OCI-LY3 (cell line): ENCODE measurements around the gene SLC7A7.

Source experiments
- EZH2phosphoT487 ChIP-seq: fragments of 200-600 bp; shearing (Covaris generic); IDR thresholded peaks from 2 replicates; pipeline ENCODE4 v1.6.1; 2018; ENCODE audit warnings: antibody characterized with exemption, mixed run types, low read depth
- TF ChIP-seq, protein P1 (sequence below): fragments of 200-600, 300-600 bp; sonication (generic); IDR thresholded peaks from 2 replicates; pipeline ENCODE4 v1.5.1; 2014; ENCODE audit warnings: antibody characterized with exemption, low read length, low read depth

- TF ChIP-seq, protein P1, sequence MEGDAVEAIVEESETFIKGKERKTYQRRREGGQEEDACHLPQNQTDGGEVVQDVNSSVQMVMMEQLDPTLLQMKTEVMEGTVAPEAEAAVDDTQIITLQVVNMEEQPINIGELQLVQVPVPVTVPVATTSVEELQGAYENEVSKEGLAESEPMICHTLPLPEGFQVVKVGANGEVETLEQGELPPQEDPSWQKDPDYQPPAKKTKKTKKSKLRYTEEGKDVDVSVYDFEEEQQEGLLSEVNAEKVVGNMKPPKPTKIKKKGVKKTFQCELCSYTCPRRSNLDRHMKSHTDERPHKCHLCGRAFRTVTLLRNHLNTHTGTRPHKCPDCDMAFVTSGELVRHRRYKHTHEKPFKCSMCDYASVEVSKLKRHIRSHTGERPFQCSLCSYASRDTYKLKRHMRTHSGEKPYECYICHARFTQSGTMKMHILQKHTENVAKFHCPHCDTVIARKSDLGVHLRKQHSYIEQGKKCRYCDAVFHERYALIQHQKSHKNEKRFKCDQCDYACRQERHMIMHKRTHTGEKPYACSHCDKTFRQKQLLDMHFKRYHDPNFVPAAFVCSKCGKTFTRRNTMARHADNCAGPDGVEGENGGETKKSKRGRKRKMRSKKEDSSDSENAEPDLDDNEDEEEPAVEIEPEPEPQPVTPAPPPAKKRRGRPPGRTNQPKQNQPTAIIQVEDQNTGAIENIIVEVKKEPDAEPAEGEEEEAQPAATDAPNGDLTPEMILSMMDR: no peak
- no peak for TF ChIP-seq EZH2phosphoT487
Measured at GRCh38 chr14:22761734-22762133, 53.5 kb downstream of the SLC7A7 start.
